A172 (cell line): ENCODE results near the gene TMEM51. TPM values are rescaled to one million over a fixed set of nuclear protein-coding genes. Genes with fewer than 3 reads are reported as not detected.

ENCODE experiments used
- DNase-seq: peaks from one replicate; pipeline ENCODE4 v3.0.0-alpha.2; 2015; ENCODE audit warnings: low spot score
- total RNA-seq: library from RNA; depleted of rRNA; stranded (reverse); fragments of >200 nt; shearing (Covaris generic); gene quantifications from 2 replicates; pipeline ENCODE4 v1.2.3, GENCODE V29; 2014

The TMEM51 gene
- total RNA-seq, 1 experiment from 2014 or later: 8.5 TPM

GRCh38 chr1:15177710-15178166 is 24.2 kb downstream of the TMEM51 start:
- DNase-seq: no peak

GRCh38 chr1:15178571-15179484 is 25.3 kb downstream of the TMEM51 start:
- DNase-seq: peak; percentile 89

GRCh38 chr1:15179485-15179883 is 25.9 kb downstream of the TMEM51 start:
- no peak for DNase-seq

GRCh38 chr1:15180189-15180588 is 26.6 kb downstream of the TMEM51 start:
- no peak for DNase-seq

- no peak for DNase-seq
Measured at GRCh38 chr1:15180945-15181523, 27.5 kb downstream of the TMEM51 start.

- no peak for DNase-seq
Measured at GRCh38 chr1:15181564-15181963, 28.0 kb downstream of the TMEM51 start.

- DNase-seq: no peak
Measured at GRCh38 chr1:15184436-15185241, 31.1 kb downstream of the TMEM51 start.

GRCh38 chr1:15185617-15186016 is 32.1 kb downstream of the TMEM51 start:
- no peak for DNase-seq

GRCh38 chr1:15186073-15186845 is 32.7 kb downstream of the TMEM51 start:
- DNase-seq: no peak

- no peak for DNase-seq
Measured at GRCh38 chr1:15186846-15187151, 33.3 kb downstream of the TMEM51 start.

GRCh38 chr1:15187175-15188129 is 33.9 kb downstream of the TMEM51 start:
- no peak for DNase-seq

- DNase-seq: no peak
Measured at GRCh38 chr1:15188130-15188524, 34.6 kb downstream of the TMEM51 start.

GRCh38 chr1:15188678-15189077 is 35.1 kb downstream of the TMEM51 start:
- peak; percentile 35 for DNase-seq

GRCh38 chr1:15189692-15190370 is 36.3 kb downstream of the TMEM51 start:
- DNase-seq: no peak

- DNase-seq: no peak
Measured at GRCh38 chr1:15191267-15191666, 37.7 kb downstream of the TMEM51 start.

GRCh38 chr1:15191770-15192169 is 38.2 kb downstream of the TMEM51 start:
- no peak for DNase-seq

- no peak for DNase-seq
Measured at GRCh38 chr1:15192916-15193550, 39.5 kb downstream of the TMEM51 start.

GRCh38 chr1:15195420-15196052 is 42.0 kb downstream of the TMEM51 start:
- no peak for DNase-seq

- DNase-seq: no peak
Measured at GRCh38 chr1:15196069-15196468, 42.5 kb downstream of the TMEM51 start.
